Esophagus mucosa (tissue), 1 donor: ENCODE measurements around the gene NOTCH4. TPM values are rescaled to one million over a fixed set of nuclear protein-coding genes. Genes with fewer than 3 reads are reported as not detected.

Source experiments
- ATAC-seq: fragments of 200-7000 bp; cut with Tn5 transposase; one replicate; pipeline ENCODE4 v1.9.1; 2020
- total RNA-seq: library from RNA; stranded (reverse); gene quantifications from one replicate; pipeline ENCODE4 v1.2.4, GENCODE V29; 2023
- donor health status: DM: yes; HTN: yes; CAD: no.

NOTCH4 gene
- total RNA-seq, 1 donor from 2014 or later = 2.7 TPM

GRCh38 chr6:32163559-32164258 is 60.2 kb downstream of the NOTCH4 start:
- ATAC-seq = peak; percentile 3

- no peak for ATAC-seq
Observed at GRCh38 chr6:32158052-32158451, 65.8 kb downstream of the NOTCH4 start.

GRCh38 chr6:32156891-32157290 is 67.0 kb downstream of the NOTCH4 start:
- ATAC-seq = no peak

- ATAC-seq = peak; percentile 73
Observed at GRCh38 chr6:32154514-32155161, 69.2 kb downstream of the NOTCH4 start.

GRCh38 chr6:32153564-32154513 is 70.0 kb downstream of the NOTCH4 start, which contains the start of gene PPT2:
TSS of gene PPT2 (plus strand) at chr6:32154141. CDS start at chr6:32154595, 454 bp downstream.
- ATAC-seq = peak; percentile 68

- peak; percentile 62 for ATAC-seq
Observed at GRCh38 chr6:32152769-32153563, 70.9 kb downstream of the NOTCH4 start.

- ATAC-seq = no peak
Observed at GRCh38 chr6:32151863-32152768, 71.8 kb downstream of the NOTCH4 start, which contains the start of gene PRRT1. TSS of gene PRRT1 (minus strand) at chr6:32151939. CDS start at chr6:32151827, 112 bp downstream.

GRCh38 chr6:32151181-32151862 is 72.5 kb downstream of the NOTCH4 start:
- no peak for ATAC-seq

- ATAC-seq = no peak
Observed at GRCh38 chr6:32149932-32150870, 73.7 kb downstream of the NOTCH4 start.

GRCh38 chr6:32149092-32149755 is 74.6 kb downstream of the NOTCH4 start:
- ATAC-seq = no peak

GRCh38 chr6:32148289-32149091 is 75.4 kb downstream of the NOTCH4 start:
- peak; percentile 60 for ATAC-seq

- ATAC-seq = no peak
Observed at GRCh38 chr6:32147401-32148132, 76.3 kb downstream of the NOTCH4 start.

- no peak for ATAC-seq
Observed at GRCh38 chr6:32146687-32147086, 77.2 kb downstream of the NOTCH4 start.

- ATAC-seq = no peak
Observed at GRCh38 chr6:32146287-32146686, 77.6 kb downstream of the NOTCH4 start.
